ENCODE measurements around the gene SASH1. TPM values are rescaled to one million over a fixed set of nuclear protein-coding genes. Genes with fewer than 3 reads are reported as not detected.

SASH1 gene
- total RNA-seq, 2 donors from 2014 or later, result 0.49 to 0.52 TPM

DNA sequence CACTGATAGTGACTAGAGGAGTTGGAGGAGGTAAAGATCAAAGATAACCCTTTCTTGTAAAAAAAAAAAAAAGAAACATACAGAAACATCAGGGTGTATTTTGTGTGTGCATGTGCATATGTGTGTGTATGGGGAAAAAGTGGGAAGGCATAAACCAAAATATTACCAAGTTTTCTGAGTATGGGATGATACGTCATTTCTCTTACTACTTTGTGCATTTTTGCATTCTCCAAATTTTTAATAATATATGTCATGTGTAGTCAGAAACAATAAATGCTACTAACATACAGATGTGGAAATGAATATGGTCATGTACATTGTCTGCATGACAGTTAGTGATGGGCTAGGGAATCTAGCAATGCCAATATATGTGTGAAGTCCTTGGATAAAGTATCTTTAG lies 161.1 kb downstream of the SASH1 start:
- H3K36me3 Mint-ChIP-seq, result no peaks in the 10 kb centered on the region
- DNase-seq (ENCODE audit: low spot score in 2 of 2), result no peak
- no peak overlapping the region for H3K27ac Mint-ChIP-seq
- no peak for ATAC-seq
- no peaks in the 10 kb centered on the region for H3K9me3 Mint-ChIP-seq

- DNase-seq (ENCODE audit: low spot score in 2 of 2) (no peak), ATAC-seq (no peak)
- Mint-ChIP-seq H3K36me3 (no peaks in the 10 kb centered on the region), H3K9me3 (no peaks in the 10 kb centered on the region), H3K27ac (no peak overlapping the region)
Observed at GRCh38 chr6:148507774-148508173, 165.1 kb downstream of the SASH1 start.

GRCh38 chr6:148508401-148509041 lies 165.9 kb downstream of the SASH1 start:
- ATAC-seq, result no peak
- H3K9me3 Mint-ChIP-seq, result no peaks in the 10 kb centered on the region
- no peak overlapping the region for H3K27ac Mint-ChIP-seq
- DNase-seq (ENCODE audit: low spot score in 2 of 2), result no peak
- H3K36me3 Mint-ChIP-seq, result no peaks in the 10 kb centered on the region

DNA sequence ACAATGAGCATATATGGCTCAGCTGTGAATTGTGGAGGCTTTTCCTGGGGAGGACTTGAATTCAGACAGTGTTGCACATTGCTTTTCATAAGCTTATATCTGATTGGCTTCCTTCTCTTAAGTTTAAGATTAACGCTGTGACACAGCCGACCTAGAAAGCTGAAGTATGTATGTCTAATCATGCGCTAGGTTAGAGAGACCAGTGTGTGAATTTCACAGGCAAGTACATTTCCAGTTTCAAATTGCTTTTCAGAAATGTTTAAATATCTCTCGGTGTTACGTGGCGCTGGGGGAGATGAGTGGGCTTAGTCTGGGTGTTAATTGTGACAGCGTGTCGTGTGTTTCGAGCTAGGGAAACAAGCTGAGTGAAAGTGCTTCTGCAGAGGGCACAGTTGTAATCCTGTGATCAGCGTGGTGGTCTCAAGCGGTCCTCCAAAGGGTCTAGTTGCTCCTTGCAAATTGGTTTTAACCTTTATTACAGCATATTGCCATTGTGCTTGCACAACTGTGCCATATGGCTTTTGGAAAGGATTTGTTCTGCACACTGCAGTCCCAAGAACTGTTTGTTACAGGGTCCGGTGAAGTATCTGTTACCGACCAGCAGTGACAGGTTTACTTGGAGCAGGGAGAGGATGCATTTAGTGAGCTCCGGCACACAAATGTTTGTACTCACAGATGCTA lies 166.6 kb downstream of the SASH1 start:
- no peak overlapping the region for H3K27ac Mint-ChIP-seq
- DNase-seq (ENCODE audit: low spot score in 2 of 2) (no peak), ATAC-seq (no peak)
- H3K36me3 Mint-ChIP-seq, result no peaks in the 10 kb centered on the region
- H3K9me3 Mint-ChIP-seq, result no peaks in the 10 kb centered on the region

DNA sequence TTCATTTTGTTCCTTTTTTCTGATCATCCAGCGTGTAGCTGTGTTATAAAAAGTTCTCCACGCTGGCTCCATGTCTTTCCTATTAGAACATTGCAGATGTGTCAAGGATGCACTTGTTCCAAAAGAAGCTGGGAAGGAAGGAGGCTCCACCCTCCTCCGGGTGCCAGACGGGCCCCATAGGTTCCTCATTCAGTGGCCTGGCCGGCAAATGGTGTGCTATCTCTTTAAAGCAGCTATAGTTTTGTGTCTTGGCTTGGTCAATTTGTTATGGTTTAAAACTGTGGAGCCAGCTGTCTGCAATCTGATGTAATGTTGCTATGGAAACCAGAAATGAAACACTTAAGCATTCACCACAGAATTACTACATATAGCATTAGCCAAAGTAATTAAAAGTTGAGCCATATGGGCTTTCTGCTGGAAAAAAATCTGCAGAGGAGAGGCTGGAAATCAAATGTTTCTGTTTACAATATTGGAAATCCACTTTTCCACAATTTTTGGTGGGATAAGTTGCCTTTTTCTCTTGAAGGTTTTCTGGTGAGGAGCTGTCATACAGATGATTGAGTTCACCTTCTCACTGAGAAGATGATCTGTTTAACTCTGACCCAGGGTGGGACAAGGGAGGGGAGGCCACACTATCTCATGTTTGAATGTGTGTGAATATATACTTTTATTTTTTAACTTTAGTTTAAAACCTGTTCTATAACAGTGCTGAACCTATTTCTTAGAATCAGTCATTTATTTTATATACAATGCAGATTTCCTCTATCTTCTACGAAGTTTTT lies 167.4 kb downstream of the SASH1 start:
- no peaks in the 10 kb centered on the region for H3K9me3 Mint-ChIP-seq
- no peak for ATAC-seq

DNA sequence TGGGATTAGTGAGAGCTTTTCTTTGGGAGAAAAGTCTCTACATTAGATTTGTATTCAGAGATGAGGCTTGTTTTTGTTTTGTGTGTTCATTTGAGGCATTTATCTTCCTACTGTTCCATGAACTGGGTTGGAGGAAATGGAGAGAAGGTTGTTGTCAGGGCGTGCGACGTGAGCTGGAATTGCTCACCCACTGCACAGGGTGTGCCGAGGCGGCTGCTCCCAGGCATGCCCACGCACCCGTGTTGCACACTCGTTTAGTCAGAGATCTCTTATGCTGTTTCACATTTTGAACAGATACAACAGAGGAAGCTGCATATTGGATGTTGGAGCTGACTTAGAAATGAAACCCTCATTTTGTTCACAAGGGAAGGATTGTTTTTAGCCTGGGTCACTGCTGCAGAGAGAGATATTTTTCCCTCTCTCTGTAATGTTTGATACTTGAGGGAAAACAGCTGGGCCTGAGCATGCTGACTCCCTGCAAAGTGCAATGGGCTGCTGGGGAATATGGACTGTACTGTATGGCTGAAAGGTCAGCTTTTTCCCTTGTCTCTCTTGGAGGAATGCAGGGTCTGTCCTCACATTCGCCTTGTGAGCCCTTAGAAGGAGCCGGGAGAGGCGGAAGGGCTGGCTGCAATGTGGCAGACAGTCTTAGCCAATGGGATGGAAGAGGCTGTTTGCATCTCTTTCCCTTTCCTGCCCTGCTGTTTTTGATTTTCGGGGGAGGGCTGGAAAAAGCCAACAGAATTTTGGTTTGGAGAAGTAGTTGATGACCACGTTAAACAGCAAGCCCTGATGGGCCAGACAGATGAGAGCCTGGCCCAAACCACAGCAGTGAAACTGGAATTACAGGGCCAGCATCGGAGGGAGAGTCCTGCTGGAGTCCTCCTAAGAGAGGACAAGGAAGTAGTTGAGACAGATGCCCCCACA lies 170.8 kb downstream of the SASH1 start:
- H3K9me3 Mint-ChIP-seq, result no peaks in the 10 kb centered on the region
- peak overlapping the region in 1 of 2 donors; percentile 9 for H3K27ac Mint-ChIP-seq
- no peaks in the 10 kb centered on the region for H3K36me3 Mint-ChIP-seq
- ATAC-seq (no peak), DNase-seq (ENCODE audit: low spot score in 2 of 2) (no peak)

More for the DNA sequence above, 167.4 kb downstream of the SASH1 start:
- no peak for DNase-seq (ENCODE audit: low spot score in 2 of 2)
- H3K36me3 Mint-ChIP-seq, result no peaks in the 10 kb centered on the region
- no peak overlapping the region for H3K27ac Mint-ChIP-seq

DNA sequence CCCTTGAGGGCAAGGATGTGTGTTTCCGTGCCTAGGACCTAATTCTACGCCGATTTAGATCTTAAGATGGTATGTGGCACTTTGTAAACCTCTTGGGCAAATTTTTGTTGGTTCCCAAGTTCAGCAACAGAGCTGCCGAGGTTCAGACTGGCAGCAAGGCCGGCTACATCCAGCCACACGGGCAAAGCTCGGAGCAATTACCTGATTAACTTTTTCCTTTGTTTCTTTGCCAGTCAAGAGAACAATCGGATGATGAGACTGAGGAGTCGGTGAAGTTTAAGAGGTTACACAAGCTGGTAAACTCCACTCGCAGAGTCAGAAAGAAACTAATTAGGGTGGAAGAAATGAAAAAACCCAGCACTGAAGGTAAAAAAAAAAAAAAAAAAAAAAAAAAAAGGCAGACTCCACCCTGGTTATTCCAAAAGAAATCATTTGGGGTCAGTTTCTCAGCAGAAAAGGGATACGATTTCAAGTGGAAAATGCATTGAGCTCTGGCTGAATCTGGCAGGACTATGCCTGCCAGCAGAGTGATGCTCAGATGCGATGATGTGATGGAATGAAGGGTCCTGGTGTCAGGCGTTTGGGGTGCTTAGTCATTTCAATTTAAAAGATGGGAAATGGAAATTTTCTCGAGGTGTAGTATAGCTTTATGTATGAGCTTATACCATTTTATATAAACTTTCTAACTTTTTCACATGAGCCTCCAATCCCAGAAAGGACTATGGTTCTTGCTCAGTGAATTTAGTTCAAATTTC lies 171.6 kb downstream of the SASH1 start:
- no peak for DNase-seq (ENCODE audit: low spot score in 2 of 2)
- Mint-ChIP-seq H3K36me3 (no peaks in the 10 kb centered on the region), H3K27ac (no peak overlapping the region), H3K9me3 (no peaks in the 10 kb centered on the region)
- no peak for ATAC-seq

GRCh38 chr6:148516217-148516616 lies 173.6 kb downstream of the SASH1 start:
- no peaks in the 10 kb centered on the region for H3K36me3 Mint-ChIP-seq
- ATAC-seq, result no peak
- no peaks in the 10 kb centered on the region for H3K9me3 Mint-ChIP-seq
- no peak for DNase-seq (ENCODE audit: low spot score in 2 of 2)
- no peak overlapping the region for H3K27ac Mint-ChIP-seq

- DNase-seq (ENCODE audit: low spot score in 2 of 2) (no peak), ATAC-seq (no peak)
- Mint-ChIP-seq H3K36me3 (no peaks in the 10 kb centered on the region), H3K9me3 (no peaks in the 10 kb centered on the region), H3K27ac (no peak overlapping the region)
Observed at GRCh38 chr6:148516617-148517016, 174.0 kb downstream of the SASH1 start.

GRCh38 chr6:148517470-148517869 lies 174.8 kb downstream of the SASH1 start:
- H3K27ac Mint-ChIP-seq, result no peak overlapping the region
- H3K9me3 Mint-ChIP-seq, result no peaks in the 10 kb centered on the region
- H3K36me3 Mint-ChIP-seq, result no peaks in the 10 kb centered on the region
- ATAC-seq (no peak), DNase-seq (ENCODE audit: low spot score in 2 of 2) (no peak)

GRCh38 chr6:148518511-148519156 lies 176.0 kb downstream of the SASH1 start:
- DNase-seq (ENCODE audit: low spot score in 2 of 2), result no peak
- no peaks in the 10 kb centered on the region for H3K9me3 Mint-ChIP-seq

GRCh38 chr6:148520109-148520841 lies 177.6 kb downstream of the SASH1 start:
- Mint-ChIP-seq H3K36me3 (no peaks in the 10 kb centered on the region), H3K9me3 (no peaks in the 10 kb centered on the region), H3K27ac (no peak overlapping the region)
- no peak for DNase-seq (ENCODE audit: low spot score in 2 of 2)
- no peak for ATAC-seq

More at GRCh38 chr6:148518511-148519156, 176.0 kb downstream of the SASH1 start:
- Mint-ChIP-seq H3K36me3 (no peaks in the 10 kb centered on the region), H3K27ac (no peak overlapping the region)
- no peak for ATAC-seq

DNA sequence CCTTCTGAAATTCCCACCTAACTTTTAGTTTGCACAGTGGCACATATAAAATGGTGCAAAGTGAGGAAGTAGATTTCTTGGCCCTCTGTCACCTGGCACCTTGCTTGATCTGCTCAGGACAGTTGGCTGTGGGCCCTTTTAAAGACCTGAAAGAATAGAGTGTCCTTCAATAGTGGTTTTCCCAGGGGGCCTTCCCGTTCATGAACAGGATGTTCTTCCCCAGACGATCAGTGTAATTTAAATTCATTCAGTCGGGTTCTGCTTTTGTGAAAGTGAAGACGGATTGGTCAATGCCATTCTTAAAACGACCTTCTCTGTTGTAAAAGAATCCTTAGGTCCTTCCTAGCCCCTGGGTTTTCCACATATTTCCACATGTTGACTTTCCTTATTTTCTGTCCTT lies 178.5 kb downstream of the SASH1 start:
- Mint-ChIP-seq H3K27ac (no peak overlapping the region), H3K9me3 (no peaks in the 10 kb centered on the region), H3K36me3 (no peaks in the 10 kb centered on the region)
- no peak for ATAC-seq
- DNase-seq (ENCODE audit: low spot score in 2 of 2), result no peak

DNA sequence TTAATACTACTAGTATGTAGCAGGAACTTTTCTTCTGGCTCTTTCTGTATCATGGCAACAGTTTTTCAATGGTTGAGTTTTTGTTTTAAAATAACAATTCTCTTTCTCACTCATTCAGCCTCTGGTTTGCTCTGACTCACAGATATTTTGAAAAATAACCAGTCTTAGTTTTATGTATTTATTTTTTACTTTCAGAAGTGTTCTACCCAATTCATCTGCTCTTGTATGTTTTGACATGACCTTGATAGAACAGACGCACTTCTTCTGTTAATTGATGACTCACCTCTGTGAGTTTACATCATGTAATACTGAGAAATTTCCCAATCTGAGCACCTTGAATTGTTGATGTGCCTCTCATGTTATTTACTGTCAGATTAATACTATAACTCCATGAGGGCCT lies 178.9 kb downstream of the SASH1 start:
- DNase-seq (ENCODE audit: low spot score in 2 of 2) (no peak), ATAC-seq (peak in 1 of 2 donors; percentile 56)
- H3K9me3 Mint-ChIP-seq, result no peaks in the 10 kb centered on the region
- H3K36me3 Mint-ChIP-seq, result no peaks in the 10 kb centered on the region
- H3K27ac Mint-ChIP-seq, result no peak overlapping the region

DNA sequence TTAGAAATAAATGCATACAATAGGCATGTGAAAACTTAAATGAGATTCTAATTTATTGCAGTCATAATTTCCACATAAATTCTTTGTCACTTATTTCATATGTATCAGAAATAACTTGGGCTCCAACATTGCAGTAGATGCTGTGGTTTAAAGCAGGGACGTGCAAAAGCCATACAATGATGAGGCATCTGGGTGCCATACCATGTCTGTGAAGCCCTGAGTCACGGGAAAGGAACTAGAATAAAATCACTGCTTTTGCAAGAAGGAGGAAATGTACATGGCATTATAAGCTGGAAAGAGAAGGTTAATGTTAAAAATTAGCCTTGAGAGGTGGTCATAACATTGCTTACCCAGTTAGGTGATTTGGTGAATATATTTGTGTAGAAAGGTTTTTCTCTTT lies 180.4 kb downstream of the SASH1 start:
- Mint-ChIP-seq H3K36me3 (no peaks in the 10 kb centered on the region), H3K9me3 (no peaks in the 10 kb centered on the region), H3K27ac (no peak overlapping the region)
- ATAC-seq (no peak), DNase-seq (ENCODE audit: low spot score in 2 of 2) (no peak)
